Uterus (tissue), 4 donors: ENCODE data around the gene AGXT. TPM values are rescaled to one million over a fixed set of nuclear protein-coding genes. Genes with fewer than 3 reads are reported as not detected.

Source experiments
- DNase-seq, 2 donors: peaks; one replicate each; pipeline ENCODE4 v3.0.0-alpha.2; 2019 to 2020
- H3K27ac ChIP-seq, 2 donors: fragments of 200-600 bp; sonication (generic); 1 replicate in 1 of 2; 2 replicates in 1 of 2; pipeline ENCODE4 v1.5.1; 2016 to 2018
- H3K27me3 ChIP-seq, 2 donors: fragments of 200-600 bp; sonication (generic); one replicate each; pipeline ENCODE4 v1.5.1; 2018 to 2019; ENCODE audit warnings: control low read depth in 1 of 2
- H3K36me3 ChIP-seq, 2 donors: fragments of 200-600 bp; sonication (generic); one replicate each; pipeline ENCODE4 v1.5.1; 2019; ENCODE audit warnings: control low read depth in 1 of 2
- H3K4me1 ChIP-seq, 2 donors: fragments of 200-600 bp; sonication (generic); one replicate each; pipeline ENCODE4 v1.5.1; 2018 to 2019; ENCODE audit warnings: control low read depth in 1 of 2
- H3K4me3 ChIP-seq, 2 donors: fragments of 200-600 bp; sonication (generic); 1 replicate in 1 of 2; 2 replicates in 1 of 2; pipeline ENCODE4 v1.5.1; 2018 to 2019; ENCODE audit warnings: mild to moderate bottlenecking in 1 of 2
- H3K9me3 ChIP-seq, 2 donors: fragments of 200-600 bp; sonication (generic); one replicate each; pipeline ENCODE4 v1.5.1; 2019; ENCODE audit warnings: control low read depth in 1 of 2
- CTCF ChIP-seq, 4 experiments: fragments of 200-600 bp in 2 of 4; fragments of 450-650 bp in 2 of 4; sonication (generic) in 2 of 4; IDR thresholded peaks; one replicate each; pipeline ENCODE4 v1.5.1; 2016 to 2019; ENCODE audit warnings: antibody characterized with exemption in 4 of 4, mild to moderate bottlenecking in 2 of 4, moderate library complexity in 1 of 4
- POLR2A ChIP-seq, 2 donors: fragments of 450-650 bp; IDR thresholded peaks; one replicate each; pipeline ENCODE4 v1.6.1; 2016; ENCODE audit warnings: antibody characterized with exemption in 2 of 2, mild to moderate bottlenecking in 1 of 2, moderate library complexity in 1 of 2
- intact Hi-C: fragments of 100-400 bp; cut with DNase I; formaldehyde crosslinking; loops from one replicate; pipeline ENCODE4 v1.15.1; 2023; ENCODE audit warnings: low total_unique reads
- total RNA-seq, 4 donors: library from RNA; depleted of rRNA in 3 of 4; stranded (reverse); fragments of >200 nt in 3 of 4; gene quantifications; one replicate each; pipeline versions ENCODE4 v1.1.0 to v1.2.4, GENCODE V29; 2014 to 2023
- donor health status: DM: yes; HTN: yes; CAD: no.

The AGXT gene
- total RNA-seq, 4 donors from 2014 or later, result not detected

GRCh38 chr2:240895656-240896388 lies 27.2 kb downstream of the AGXT start, which contains the start of gene MAB21L4:
Gene MAB21L4, minus strand, starts transcription at chr2:240896156. Its CDS starts 159 bp downstream, at chr2:240895997.
- no peak within 1 kb of the TSS for H3K27ac ChIP-seq
- no peak within 1 kb of the TSS for H3K4me3 ChIP-seq
- no peaks in the 10 kb centered on the region for H3K27me3 ChIP-seq
- no peak for DNase-seq
- H3K4me1 ChIP-seq, result no peaks in the 10 kb centered on the region
- H3K36me3 ChIP-seq, result no peaks in the 10 kb centered on the region
- intact Hi-C loops, result no loop called here
- H3K9me3 ChIP-seq, result no peaks in the 10 kb centered on the region
- TF ChIP-seq CTCF (IDR thresholded peaks at IDR 0.05), result no peak
- TF ChIP-seq POLR2A (IDR thresholded peaks at IDR 0.05), result no peak

- Histone ChIP-seq H3K27me3 (no peaks in the 10 kb centered on the region), H3K4me3 (no peak overlapping the region), H3K9me3 (no peaks in the 10 kb centered on the region), H3K4me1 (no peaks in the 10 kb centered on the region), H3K36me3 (no peaks in the 10 kb centered on the region), H3K27ac (no peak overlapping the region)
- intact Hi-C loops, result no loop called here
- DNase-seq, result no peak
- TF ChIP-seq POLR2A (IDR thresholded peaks at IDR 0.05) (no peak), CTCF (IDR thresholded peaks at IDR 0.05) (no peak)
Measured at GRCh38 chr2:240896394-240896793, 27.8 kb downstream of the AGXT start.

GRCh38 chr2:240896871-240897692 lies 28.5 kb downstream of the AGXT start:
- intact Hi-C loops, result no loop called here
- H3K4me3 ChIP-seq, result no peak overlapping the region

GRCh38 chr2:240898108-240898730 lies 29.6 kb downstream of the AGXT start:
- peak overlapping the region; percentile 41 to 45 for H3K27ac ChIP-seq

More at GRCh38 chr2:240896871-240897692, 28.5 kb downstream of the AGXT start:
- DNase-seq, result no peak
- no peaks in the 10 kb centered on the region for H3K9me3 ChIP-seq
- H3K36me3 ChIP-seq, result no peaks in the 10 kb centered on the region
- no peaks in the 10 kb centered on the region for H3K4me1 ChIP-seq
- no peak for TF ChIP-seq CTCF (IDR thresholded peaks at IDR 0.05)
- TF ChIP-seq POLR2A (IDR thresholded peaks at IDR 0.05), result no peak
- H3K27ac ChIP-seq, result no peak overlapping the region
- H3K27me3 ChIP-seq, result no peaks in the 10 kb centered on the region

More at GRCh38 chr2:240898108-240898730, 29.6 kb downstream of the AGXT start:
- Histone ChIP-seq H3K36me3 (no peaks in the 10 kb centered on the region), H3K27me3 (no peaks in the 10 kb centered on the region), H3K4me3 (no peak overlapping the region), H3K9me3 (no peaks in the 10 kb centered on the region), H3K4me1 (no peaks in the 10 kb centered on the region)
- intact Hi-C loops, result no loop called here
- peak in 1 of 2 donors; percentile 32 for DNase-seq
- TF ChIP-seq POLR2A (IDR thresholded peaks at IDR 0.05) (no peak), CTCF (IDR thresholded peaks at IDR 0.05) (no peak)
